ENCODE results near the gene PDPK1. TPM values are rescaled to one million over a fixed set of nuclear protein-coding genes. Genes with fewer than 3 reads are reported as not detected.

PDPK1 gene
- total and polyA plus RNA-seq, 2 of the 4 experiments (the other 2 are of a cell fraction): 10.6 to 27.3 TPM

- no peak overlapping the region for H2BK120ac ChIP-seq (ENCODE audit: low read depth, low read length)
- no peak for ATAC-seq (ENCODE audit: low read depth)
- 95% methylated on average over 14 of the region's 21 CpGs; no CpG with 5 or more reads in 1 of the 2 experiments for WGBS, 2 experiments (ENCODE audit: extremely low coverage in 2 of 2, insufficient read length in 1 of 2)
Measured at GRCh38 chr16:2598133-2598641, 60.4 kb downstream of the PDPK1 start.

More at GRCh38 chr16:2598133-2598641, 60.4 kb downstream of the PDPK1 start:
- Histone ChIP-seq H2AK9ac (replicated peaks; ENCODE audit: low read depth, low read length, poor library complexity) (no peak overlapping the region), H4K8ac (ENCODE audit: low read depth in 2 of 2, low read length in 2 of 2) (no peak overlapping the region), H3K4ac (ENCODE audit: low read depth, low read length) (no peak overlapping the region), H3K4me3 (ENCODE audit: insufficient read depth, low read depth, low read length) (no peak overlapping the region), H3K4me1 (ENCODE audit: control insufficient read depth, insufficient read depth, low read length) (no peaks in the 10 kb centered on the region), H4K5ac (ENCODE audit: low read depth, low read length) (no peak overlapping the region), H2AK5ac (ENCODE audit: low read depth, low read length) (no peak overlapping the region), H2BK5ac (ENCODE audit: low read depth, low read length, poor library complexity, severe bottlenecking) (no peak overlapping the region), H3K56ac (ENCODE audit: extremely low read depth, insufficient read depth, low read length) (no peak overlapping the region), H3K23ac (ENCODE audit: low read depth, low read length) (no peak overlapping the region), H3K4me2 (ENCODE audit: low read depth, low read length) (no peak overlapping the region), H3K9me1 (ENCODE audit: insufficient read depth, low read length) (no peaks in the 10 kb centered on the region; the same call in 1 of the 2 replicates), H4K20me1 (ENCODE audit: insufficient read depth, low read length) (peaks cover 6% of the 10 kb centered on the region), H4K91ac (ENCODE audit: insufficient read depth, low read depth, low read length) (no peak overlapping the region), H2AFZ (replicated peaks; ENCODE audit: low read length, poor library complexity) (no peak overlapping the region), H2BK15ac (ENCODE audit: low read depth, low read length) (no peak overlapping the region), H3K27me3 (ENCODE audit: control insufficient read depth, insufficient read depth, low read length) (no peaks in the 10 kb centered on the region), H3K27ac (ENCODE audit: insufficient read depth, low read length) (no peak overlapping the region), H3K79me1 (ENCODE audit: low read depth in 1 of 2, low read length in 2 of 2) (peaks cover 9 to 21% of the 10 kb centered on the region in 2 experiments; a peak in 3 of 4 replicates), H3K14ac (replicated peaks; ENCODE audit: low read depth, low read length) (no peak overlapping the region), H2BK20ac (ENCODE audit: low read depth, low read length) (no peak overlapping the region), H3K18ac (ENCODE audit: low read depth, low read length) (no peak overlapping the region), H3K9ac (ENCODE audit: low read depth, low read length) (no peak overlapping the region), H3K9me3 (ENCODE audit: control insufficient read depth, insufficient read depth, low read length) (no peaks in the 10 kb centered on the region), H3K36me3 (ENCODE audit: control insufficient read depth, insufficient read depth, low read length) (peaks cover 37% of the 10 kb centered on the region)
- in situ Hi-C loops (cut with MboI; ENCODE audit: low sequenced_read_pairs): no loop called here
- intact Hi-C loops (cut with micrococcal nuclease): no loop called here
- dilution Hi-C loops (cut with HindIII; ENCODE audit: low sequenced_read_pairs, unreplicated experiment): no loop called here
- BruUV-seq (replicated peaks): no TSS peak
- no peak for DNase-seq
- ChIA-PET POLR2A (ENCODE audit: unreplicated experiment) (no interaction called here), CTCF (no interaction called here)
- no peak for TF ChIP-seq MAFK (IDR thresholded peaks at IDR 0.05; ENCODE audit: low read depth, low read length)

Measured in IMR-90 (cell line).